HG02571 (cell line): ENCODE measurements around the gene LDHAL6B.

Source experiments
- ATAC-seq: cut with Tn5 transposase; IDR thresholded peaks from one replicate; pipeline ENCODE4 v1.9.1; 2021; ENCODE audit warnings: mild to moderate bottlenecking, moderate library complexity; ENCODE audit not compliant: unreplicated experiment

Gene LDHAL6B

DNA sequence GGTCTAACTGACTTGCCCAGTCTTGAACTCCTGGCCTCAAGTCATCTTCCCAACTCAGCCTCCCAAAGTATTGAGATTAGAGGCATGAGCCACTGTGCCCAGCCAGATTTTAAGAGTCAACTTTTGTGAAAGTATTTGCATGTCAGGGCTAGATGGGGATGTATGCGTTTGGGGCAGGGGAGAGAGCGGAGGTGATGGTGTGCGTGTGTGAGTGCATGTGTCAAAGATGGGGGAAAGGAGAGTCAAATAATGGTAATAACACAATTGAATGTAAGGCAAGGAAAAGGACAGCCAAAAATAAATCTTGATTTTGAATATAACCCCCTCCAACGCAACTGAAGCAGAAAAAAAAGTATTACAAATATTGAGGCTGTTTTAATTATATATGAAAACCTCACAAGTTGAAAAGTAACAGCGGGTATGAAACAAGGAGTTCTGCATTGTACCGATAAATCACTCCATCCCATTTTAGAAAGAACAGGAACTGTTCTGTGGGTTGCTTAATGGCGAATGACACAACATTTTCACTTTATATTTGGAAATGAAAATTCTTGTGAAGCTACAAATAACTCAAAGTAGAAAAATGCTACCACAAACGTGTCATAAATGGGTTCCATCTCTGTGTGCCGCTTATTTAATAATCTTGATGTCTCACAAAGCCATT lies 29.9 kb upstream of the LDHAL6B start:
- no peak for ATAC-seq

DNA sequence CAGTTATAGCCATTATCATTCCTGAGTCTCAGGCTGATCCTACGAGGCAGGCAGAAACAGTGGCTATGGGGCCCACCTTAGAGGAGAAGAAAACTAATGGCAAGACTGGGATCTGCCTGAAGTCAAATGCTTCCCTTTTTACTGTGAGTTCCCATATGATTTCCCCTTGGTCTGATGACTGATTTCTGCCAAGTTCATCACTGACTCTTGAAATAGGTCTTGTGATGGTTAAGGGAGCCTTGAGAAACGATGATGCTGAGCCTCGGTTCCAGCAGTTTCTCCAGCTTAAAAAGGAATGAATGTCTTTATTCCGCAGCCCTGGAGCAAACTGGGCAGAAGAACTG lies 29.4 kb upstream of the LDHAL6B start:
- ATAC-seq: no peak

DNA sequence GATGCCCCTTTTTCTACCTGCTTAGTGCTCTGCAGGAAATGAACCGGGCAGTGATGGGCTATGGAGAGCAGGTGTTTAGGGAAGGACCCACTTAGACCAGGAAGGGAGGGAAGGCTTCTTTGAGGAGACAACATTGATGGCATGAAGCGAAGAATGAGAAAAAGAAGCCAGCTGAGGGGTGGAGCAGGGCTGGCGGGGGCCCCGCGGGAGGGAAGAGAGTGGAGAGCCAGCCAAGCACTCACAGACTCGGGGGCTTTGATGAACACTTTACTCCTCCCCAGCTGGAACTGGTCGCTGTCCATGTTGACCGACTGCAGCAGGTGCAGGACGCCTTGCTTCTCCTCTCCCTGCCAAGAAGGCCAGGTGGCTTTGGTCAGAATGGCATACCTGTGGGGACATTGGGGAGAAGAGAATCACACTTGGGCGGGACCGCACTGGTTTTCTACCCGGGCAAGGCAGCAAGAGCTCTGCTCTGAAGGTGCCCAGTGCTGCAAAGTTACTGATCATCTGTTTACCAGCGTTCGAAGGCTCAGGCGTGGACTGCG lies 28.4 kb upstream of the LDHAL6B start:
- no peak for ATAC-seq

DNA sequence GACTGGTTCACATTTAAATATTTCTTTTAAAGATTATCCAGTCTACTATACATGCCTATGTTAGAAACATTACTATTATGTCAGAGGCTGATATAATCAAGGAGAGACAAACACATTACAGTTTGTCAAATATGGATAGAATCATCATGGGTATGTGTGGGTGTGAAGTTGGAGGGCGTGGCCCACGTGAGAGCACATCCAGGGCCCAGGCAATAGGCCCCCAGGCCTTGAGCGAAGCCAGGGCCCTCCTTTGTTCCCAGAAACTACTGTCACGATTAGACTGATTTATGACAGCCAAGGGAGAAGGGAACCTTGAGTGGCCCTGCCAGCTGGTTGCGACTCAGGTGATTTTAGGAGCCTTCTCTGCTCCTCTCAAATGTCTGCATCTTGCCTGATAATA lies 26.9 kb upstream of the LDHAL6B start:
- no peak for ATAC-seq

DNA sequence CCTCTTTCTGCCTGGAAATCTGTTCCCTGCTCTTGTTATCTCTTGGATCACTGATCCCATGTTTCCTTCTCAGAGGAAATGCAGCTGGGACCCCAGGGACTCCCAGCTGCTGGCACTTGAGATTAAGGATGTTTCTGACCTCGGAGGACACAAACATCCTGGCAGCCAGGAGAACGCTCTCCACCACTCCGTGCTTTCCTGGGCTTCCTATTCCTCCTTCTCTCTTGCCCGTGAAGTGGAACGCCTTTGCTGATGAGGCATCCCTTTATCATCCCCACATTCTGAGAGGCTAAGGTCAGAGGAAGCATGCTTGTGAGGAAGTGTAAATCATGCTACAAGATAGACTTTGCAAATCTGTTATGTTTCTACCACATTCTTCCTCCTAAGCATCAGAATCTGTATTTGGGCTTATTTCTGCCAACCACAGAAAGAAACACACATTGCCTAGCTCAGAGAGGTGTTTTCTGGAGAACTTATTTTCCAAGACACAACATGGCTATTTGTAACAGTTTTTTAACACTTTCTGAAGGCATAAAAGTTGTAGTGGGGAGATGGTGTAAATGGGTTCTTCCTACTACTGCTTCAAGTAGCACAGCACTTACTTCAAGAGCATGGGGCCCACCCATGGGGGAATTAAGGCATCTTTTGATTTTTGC lies 25.6 kb upstream of the LDHAL6B start:
- no peak for ATAC-seq

DNA sequence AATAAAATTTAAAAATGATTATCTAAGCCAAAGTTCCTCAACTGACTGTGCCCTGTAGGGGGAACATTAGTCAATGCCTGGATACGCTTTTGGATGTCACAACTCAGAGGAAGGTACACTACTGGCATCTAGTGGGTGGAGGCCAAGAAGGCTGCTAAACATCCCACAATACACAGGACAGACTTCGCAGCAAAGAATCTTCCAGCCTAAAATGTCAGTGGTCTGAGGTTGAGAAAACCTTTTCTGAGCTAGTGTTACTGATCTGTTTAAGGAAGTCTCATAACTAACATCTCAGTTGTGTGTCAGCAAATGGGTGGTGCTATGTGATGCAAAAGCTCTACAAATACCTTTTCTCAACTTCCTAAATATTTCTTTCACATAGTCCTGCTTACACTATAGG lies 20.9 kb upstream of the LDHAL6B start:
- ATAC-seq: no peak

DNA sequence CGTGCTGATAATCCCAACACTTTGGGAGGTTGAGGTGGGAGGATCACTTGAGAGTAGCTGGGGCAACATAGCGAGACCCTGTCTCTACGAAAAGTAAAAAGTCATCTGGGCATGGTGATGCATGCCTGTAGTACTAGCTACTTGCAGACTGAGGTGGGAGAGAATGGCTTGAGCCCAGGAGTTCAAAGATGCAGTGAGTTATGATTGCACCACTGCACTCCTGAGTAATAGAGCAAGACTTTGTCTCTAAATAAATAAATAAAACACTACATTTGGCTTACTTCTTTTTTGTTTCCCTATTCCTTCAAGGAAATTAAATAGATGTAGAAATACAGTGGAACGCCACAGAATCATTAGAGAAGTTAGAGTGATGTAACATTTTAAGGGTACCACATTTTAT lies 20.1 kb upstream of the LDHAL6B start:
- ATAC-seq: no peak

DNA sequence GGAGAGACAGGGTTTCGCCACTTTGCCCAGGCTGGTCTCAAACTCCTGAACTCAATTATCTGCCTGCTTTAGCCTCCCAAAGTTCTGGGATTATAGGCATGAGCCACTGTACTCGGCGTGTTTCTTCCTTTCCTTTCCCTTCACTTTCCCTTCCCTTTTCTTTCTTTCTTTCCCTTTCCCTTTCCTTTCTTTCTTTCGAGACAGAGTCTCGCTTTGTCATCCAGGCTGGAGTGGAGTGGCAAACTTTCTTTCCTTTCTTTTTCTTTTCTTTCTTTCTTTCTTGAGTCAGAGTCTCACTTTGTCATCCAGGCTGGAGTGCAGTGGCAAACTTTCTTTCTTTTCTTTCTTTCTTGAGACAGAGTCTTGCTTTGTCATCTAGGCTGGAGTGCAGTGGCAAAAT lies 17.4 kb upstream of the LDHAL6B start:
- ATAC-seq: no peak

DNA sequence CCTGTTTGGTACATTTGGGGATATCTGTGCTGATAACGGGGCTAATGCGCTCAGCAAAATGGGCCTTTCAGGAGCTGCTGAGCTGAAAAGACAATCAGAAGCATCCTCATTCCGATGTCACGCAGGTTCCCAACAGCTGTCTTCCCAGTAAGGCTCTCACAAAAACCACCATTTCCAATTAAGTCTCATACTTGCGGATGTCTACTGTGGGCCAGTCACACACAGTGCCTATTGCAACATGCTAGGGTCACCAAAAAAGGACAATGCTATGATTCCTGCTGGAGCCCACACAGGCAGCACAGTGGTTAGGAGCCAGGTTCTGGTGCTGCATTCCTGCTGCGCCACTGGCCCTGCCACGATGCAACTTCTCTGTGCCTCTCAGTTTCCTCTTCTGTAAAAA lies 16.4 kb upstream of the LDHAL6B start:
- ATAC-seq: no peak

DNA sequence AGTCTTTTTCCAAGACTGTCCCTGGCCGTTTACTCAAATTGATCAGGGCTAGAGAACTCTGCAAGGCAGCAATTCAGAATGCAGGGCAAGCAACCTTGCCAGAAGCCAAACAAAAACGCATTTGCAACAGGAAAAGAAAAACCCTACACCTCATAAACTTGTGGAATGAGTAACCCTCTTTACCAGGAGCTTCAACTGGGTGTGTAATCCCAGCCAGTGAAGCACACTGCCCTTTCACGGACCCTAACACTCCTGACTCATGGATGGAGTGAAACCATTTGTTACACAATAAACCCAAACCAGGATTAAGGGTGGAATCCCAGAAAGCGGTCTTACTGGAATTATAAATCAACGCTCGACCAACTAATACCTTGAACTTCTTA lies 14.8 kb upstream of the LDHAL6B start:
- ATAC-seq: no peak

DNA sequence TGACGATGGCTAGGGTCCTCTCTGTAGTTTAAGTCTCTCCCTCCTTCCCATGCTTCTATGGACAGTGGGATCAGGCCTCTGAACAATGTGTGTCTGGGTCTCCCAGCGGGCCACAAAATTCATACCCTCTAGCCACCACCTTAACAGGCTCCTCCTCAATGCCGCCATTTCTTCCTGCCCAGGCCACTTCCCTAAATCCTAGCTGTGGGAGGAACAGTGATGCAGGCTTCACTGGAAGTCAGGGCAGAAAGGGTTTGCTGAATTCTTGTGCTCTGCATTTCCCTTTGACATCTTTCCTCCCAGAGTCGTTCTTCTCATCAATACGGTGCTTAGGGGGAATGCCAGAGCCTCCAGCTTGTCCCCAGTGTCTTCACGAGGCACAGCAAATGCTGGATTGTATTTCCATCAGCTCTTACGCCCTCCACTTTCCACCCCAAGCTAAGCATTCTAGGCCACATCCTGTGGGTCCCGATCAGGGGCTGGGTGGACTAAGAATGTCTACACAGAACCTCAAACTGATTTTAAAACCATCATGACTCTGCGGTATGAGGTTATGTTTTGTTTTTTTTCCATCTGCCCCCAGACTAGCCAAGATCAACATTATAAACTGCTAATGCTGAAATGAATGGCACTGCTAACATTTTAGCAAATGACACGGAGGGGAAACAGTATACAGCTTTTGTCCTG lies 11.9 kb upstream of the LDHAL6B start:
- ATAC-seq: no peak

DNA sequence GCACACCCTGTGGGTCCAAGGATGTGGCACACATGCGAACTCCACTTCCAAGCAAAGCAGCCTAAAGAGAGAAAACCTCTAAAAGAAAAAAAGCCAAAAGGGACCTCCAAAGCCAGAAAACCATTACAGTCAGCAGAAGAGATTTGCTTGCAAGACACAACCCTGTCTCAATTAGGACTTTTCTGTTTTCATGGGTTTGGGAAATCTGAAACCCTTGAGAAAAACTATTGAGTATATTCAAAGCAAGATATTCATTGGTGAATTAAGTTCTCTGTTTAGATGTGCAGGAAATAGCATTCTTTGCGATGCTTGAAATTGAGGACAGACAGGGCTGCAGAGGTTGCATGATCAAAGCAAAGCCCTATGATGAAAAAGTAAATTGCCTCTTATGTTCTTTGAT lies 10.2 kb upstream of the LDHAL6B start:
- no peak for ATAC-seq

DNA sequence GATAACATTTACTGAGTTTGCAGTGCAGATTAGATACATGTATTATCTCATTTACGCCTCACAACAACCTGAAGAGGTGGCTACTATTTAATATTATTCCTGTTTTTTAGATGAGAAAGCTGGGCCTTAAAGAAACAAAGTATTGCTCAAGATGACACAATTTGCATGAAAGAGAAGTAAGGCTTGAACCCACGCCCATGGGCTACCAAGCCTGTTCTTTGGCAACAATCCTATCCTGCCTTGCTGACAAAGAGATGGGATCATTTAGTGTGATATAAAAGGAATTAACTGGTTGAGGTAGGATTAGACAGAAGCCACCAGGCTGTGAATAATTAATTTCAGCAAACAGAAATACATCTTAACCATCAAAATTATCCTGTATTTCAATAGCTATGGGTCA lies 9.2 kb upstream of the LDHAL6B start:
- no peak for ATAC-seq

DNA sequence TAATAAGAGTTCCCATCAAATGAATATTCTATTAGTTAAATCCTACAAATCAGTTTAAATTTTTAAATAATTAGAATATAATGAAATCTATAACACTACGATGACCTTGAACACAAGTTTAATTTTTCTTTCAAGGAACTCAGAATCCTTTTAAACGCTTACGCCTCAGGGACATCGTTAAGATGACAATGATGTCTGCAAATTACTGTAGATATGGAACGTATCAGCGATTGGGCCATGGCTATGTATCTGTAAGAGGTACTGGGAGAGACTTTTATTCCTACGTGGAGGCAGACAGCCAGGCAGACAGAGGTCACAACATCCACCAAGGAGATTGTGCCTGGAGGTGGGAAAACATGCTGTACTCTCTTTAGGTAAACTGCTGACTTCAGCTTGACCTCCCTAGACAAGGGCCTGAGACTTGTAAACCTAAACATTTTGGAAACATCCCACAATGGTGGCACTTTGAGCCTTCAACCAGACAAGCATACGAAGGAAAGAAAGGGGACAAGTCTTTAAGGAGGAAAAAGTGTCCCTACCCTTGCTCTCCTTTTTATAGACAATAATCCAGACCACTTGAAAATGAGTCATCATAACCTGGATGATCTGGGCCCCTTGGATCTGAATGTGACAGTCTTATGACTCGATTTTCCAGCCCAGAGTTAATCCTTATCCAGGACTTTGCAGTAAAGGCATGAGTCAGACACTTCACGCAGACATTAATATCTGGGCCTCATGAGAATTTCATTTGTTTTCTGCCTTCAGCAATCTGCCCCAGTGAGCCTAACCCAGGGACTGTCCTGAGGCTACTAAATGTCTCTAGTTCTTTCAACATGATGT lies 6.8 kb upstream of the LDHAL6B start:
- ATAC-seq: no peak

DNA sequence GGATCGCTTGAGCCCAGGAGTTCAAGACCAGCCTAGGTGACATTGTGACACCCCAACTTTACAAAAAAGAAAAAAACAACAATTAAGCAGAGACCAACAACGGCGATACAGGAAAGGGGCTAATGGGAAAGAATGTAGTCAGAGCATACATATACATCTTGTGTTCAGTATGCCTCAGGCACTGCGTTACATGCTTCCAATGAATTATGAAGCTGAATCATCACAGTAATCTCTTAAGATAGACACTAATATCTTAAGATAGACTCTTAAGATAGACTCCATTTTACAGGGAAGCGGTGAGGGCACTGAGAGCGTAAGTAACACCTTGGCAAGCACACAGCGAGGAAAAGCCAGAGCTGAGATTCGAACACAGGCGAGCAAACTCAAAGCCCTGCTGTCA lies 6.1 kb upstream of the LDHAL6B start:
- no peak for ATAC-seq

DNA sequence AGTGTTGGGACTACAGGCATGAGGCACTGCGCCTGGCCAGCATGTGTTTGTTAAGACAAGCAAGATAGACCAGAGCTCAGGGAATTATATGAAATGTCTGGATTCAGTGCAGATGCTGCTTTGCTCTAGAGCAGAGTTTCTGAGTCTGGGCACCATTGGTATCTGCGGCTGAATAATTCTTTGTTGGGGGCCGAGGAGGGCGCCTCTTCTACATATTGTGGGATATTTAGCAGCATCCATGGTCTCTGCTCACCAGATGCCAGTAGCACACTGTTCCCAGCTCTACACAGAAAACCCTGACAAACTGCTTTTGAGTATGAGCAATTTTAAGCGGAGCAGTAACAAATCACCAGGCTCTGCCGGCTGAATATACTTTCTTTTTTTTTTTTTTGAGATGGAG lies 3.6 kb upstream of the LDHAL6B start:
- ATAC-seq: no peak

DNA sequence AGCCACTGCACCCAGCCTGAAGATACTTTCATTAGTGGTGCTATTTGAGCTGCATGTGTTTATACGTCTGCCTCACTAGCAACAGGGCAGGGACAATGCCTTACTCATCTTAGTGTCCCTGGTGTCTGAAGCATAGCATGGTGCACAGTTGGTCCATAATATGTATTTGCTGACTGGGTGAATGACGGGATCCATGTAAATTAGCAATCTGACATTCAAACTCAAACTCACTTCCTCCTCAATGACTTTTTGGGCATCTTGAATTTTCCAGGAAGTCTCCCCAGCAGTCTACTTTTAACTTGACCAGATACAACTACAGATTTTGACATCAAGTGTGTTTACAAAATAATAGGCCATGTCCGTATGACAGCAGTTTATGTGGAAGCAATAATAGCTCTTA lies 3.0 kb upstream of the LDHAL6B start:
- no peak for ATAC-seq

DNA sequence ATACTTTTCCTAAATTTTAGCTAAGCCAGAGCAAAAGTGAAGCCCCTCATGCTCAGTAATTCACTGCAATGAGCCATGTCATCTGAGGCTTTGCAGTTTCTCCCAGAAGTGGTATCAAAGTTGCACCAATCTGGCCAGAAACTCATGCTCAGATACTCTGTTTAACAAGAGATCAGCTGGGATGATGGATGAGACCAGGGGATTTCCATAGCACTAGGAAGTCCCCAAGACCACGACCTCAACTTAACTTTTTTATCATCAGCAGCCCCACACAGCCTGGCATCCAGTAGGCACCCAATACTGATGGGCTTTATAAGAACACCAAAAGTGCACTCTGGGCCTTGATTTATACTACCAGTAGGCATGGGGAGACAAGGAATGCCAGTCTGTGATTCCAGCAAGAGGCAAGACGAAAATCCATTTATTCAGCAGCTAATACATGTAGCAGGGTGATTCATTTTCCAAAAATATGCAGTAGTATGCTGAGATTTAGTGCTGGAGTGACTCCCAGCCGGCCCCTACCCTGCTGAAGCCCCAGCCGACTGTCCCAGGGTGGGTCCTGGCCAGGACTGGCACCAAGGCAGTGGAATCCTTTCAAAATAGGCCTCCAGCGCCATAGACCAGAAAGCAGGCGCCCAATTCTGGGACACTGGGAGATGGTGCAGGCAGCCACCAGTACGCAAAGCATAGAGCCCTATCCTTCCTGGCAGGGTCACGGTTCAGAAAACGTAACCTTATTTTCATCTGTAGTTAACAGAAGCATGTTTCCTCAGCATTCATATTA lies 612 bp upstream of the LDHAL6B start:
- no peak for ATAC-seq

DNA sequence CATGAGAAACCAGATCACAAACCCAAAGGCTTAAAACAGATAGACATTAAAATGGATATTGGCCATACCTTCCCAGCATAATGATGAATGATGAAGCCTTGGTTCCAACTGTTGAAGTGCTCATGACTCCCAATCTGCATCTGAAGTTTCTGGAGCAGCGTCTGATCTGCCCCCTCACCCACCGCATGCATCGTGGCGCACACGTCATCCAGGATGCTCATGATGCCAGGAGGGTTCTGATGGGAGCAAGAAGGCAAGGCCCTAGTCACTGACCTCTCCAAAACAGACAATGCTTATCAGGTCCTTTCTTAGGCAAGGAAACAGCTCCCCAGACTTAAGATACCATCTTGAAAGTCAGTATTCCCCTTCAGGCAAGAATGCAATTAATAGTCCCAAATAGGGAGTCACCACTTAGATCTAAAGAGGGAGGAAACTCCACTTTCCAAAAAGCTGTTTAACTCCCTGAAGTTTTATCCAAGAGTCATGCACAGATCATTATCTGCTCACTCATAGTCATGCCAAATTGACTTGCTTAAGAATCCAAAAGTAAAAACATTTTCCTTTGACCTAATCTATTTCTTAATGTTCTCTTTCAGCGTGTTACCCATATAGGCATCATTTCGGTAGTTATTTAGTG lies 2.1 kb downstream of the LDHAL6B start:
- ATAC-seq: no peak

DNA sequence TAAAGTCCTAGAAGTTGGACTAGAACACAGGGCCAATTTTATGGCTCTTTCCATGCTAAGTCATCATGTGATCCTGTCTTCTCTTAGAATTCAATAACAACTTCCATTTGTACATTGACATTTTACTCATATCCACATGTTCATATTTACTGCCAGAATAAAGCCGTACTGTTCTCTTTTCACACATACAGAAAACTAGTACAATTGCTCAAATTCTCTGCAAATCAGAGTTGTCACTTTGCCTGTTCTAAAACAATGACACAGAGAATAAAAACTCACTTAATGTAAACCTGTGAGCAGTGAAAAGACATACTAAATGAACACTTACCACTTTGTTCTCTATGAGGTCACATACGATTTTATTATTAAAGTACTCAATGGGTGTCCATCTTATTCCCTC lies 3.5 kb downstream of the LDHAL6B start:
- ATAC-seq: no peak
